ENCODE measurements around the gene ANXA6. TPM values are rescaled to one million over a fixed set of nuclear protein-coding genes. Genes with fewer than 3 reads are reported as not detected.

Gene ANXA6
- total and polyA plus RNA-seq, 2 of the 4 experiments (the other 2 are of a cell fraction), result 355 to 610 TPM

DNA sequence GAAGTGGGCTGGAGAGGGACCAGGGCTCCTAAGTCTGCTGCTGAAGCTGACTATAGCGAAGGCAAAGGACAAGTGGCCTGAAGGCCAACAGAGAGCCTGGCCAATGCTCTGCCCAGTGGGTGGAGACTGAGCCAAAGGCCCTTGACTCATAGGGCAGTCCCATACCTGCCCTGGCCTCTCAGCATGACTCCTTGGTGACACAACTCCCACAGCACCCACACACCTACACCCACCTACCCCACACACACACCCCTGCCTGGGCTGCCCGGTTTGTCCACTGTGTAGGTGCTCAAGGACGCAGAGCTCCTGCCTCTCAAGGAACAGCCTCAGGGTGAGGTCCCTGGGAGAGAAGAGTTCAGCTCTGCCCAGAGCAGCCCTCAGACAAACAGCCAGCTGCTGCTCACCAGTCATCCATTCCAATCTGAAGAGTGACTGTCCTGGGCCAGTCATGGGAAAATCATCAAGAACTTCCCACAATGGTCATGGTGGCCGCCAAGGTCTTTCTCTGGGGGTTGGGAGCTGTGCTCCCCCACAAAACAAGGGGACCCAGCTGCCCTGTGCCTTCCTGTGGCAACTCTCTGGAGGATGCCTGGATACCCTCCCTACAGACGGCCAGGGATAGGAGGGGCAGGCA is 81.8 kb downstream of the ANXA6 start:
- H4K5ac ChIP-seq (ENCODE audit: low read depth, low read length), result no peak overlapping the region
- peak overlapping the region in 1 of 2 experiments; percentile 50; a peak in 1 of 4 replicates for H4K8ac ChIP-seq (ENCODE audit: low read depth in 2 of 2, low read length in 2 of 2)
- dilution Hi-C loops (cut with HindIII; ENCODE audit: low sequenced_read_pairs, unreplicated experiment), result no loop called here
- TF ChIP-seq FOS (IDR thresholded peaks at IDR 0.05; ENCODE audit: low read depth, low read length) (0 out of 2 replicates have a peak, but pooled peaks have one; percentile 3), MAZ (IDR thresholded peaks at IDR 0.05; ENCODE audit: borderline replicate concordance, low read depth, low read length) (no peak)
- H3K23ac ChIP-seq (ENCODE audit: low read depth, low read length), result 0 out of 2 replicates have a peak overlapping the region, but pooled peaks have one; percentile 73
- H3K4me1 ChIP-seq (ENCODE audit: control insufficient read depth, insufficient read depth, low read length), result peaks cover 36% of the 10 kb centered on the region
- H2AFZ ChIP-seq (replicated peaks; ENCODE audit: low read length, poor library complexity), result peak overlapping the region; percentile 40
- peak overlapping the region; percentile 62 for H2AK9ac ChIP-seq (replicated peaks; ENCODE audit: low read depth, low read length, poor library complexity)
- peak overlapping the region; percentile 23; the same call in 1 of the 2 replicates for H3K4me2 ChIP-seq (ENCODE audit: low read depth, low read length)
- H2BK15ac ChIP-seq (ENCODE audit: low read depth, low read length), result peak overlapping the region; percentile 72; the same call in 1 of the 3 replicates
- CTCF ChIA-PET, result interaction anchor here (2.0 kb wide), 1 partner anchor 25 kb away, joined by 9 read pairs; no protein-coding TSS in a partner anchor
- H3K9ac ChIP-seq (ENCODE audit: low read depth, low read length), result no peak overlapping the region
- WGBS, 2 experiments (ENCODE audit: extremely low coverage in 2 of 2, insufficient read length in 1 of 2), result 88% methylated on average over 1 of the region's 5 CpGs; no CpG with 5 or more reads in 1 of the 2 experiments
- no peak for ATAC-seq (ENCODE audit: low read depth)
- peaks cover 34 to 88% of the 10 kb centered on the region in 2 experiments for H3K79me1 ChIP-seq (ENCODE audit: low read depth in 1 of 2, low read length in 2 of 2)
- peaks cover 8% of the 10 kb centered on the region for H3K36me3 ChIP-seq (ENCODE audit: control insufficient read depth, insufficient read depth, low read length)
- peak overlapping the region; percentile 68 for H3K4ac ChIP-seq (ENCODE audit: low read depth, low read length)
- peak overlapping the region; percentile 82 for H2BK5ac ChIP-seq (ENCODE audit: low read depth, low read length, poor library complexity, severe bottlenecking)
- no peaks in the 10 kb centered on the region for H3K27me3 ChIP-seq (ENCODE audit: control insufficient read depth, insufficient read depth, low read length)
- BruUV-seq (replicated peaks), result no TSS peak
- POLR2A ChIA-PET (ENCODE audit: unreplicated experiment), result no interaction called here
- peak overlapping the region; percentile 47; the same call in 1 of the 2 replicates for H2BK20ac ChIP-seq (ENCODE audit: low read depth, low read length)
- H4K20me1 ChIP-seq (ENCODE audit: insufficient read depth, low read length), result peaks cover 64% of the 10 kb centered on the region
- intact Hi-C loops (cut with micrococcal nuclease), result no loop called here
- H3K9me3 ChIP-seq (ENCODE audit: control insufficient read depth, insufficient read depth, low read length), result no peaks in the 10 kb centered on the region
- peaks cover 51% of the 10 kb centered on the region for H3K9me1 ChIP-seq (ENCODE audit: insufficient read depth, low read length)
- DNase-seq, result peak; percentile 61
- peak overlapping the region; percentile 77 for H2BK120ac ChIP-seq (ENCODE audit: low read depth, low read length)
- peak overlapping the region; percentile 97 for H2AK5ac ChIP-seq (ENCODE audit: low read depth, low read length)
- no peak overlapping the region for H3K18ac ChIP-seq (ENCODE audit: low read depth, low read length)
- H3K27ac ChIP-seq (ENCODE audit: insufficient read depth, low read length), result peak overlapping the region; percentile 46; the same call in 1 of the 2 replicates
- in situ Hi-C loops (cut with MboI; ENCODE audit: low sequenced_read_pairs), result no loop called here
- no peak overlapping the region for H3K56ac ChIP-seq (ENCODE audit: extremely low read depth, insufficient read depth, low read length)
- no peak overlapping the region; the same call in none of the 2 replicates for H3K14ac ChIP-seq (replicated peaks; ENCODE audit: low read depth, low read length)
- peak overlapping the region; percentile 43 for H4K91ac ChIP-seq (ENCODE audit: insufficient read depth, low read depth, low read length)
- H3K4me3 ChIP-seq (ENCODE audit: insufficient read depth, low read depth, low read length), result no peak overlapping the region

All from IMR-90 (cell line).